CD4-positive, alpha-beta T cell treated with Interleukin-1 beta for 1 hour (primary cell): ENCODE measurements around the gene ZNF778.
A peak's percentile ranks its signal among the peaks of the same experiment; 100 is the strongest.
"Not testable (repeated sequence)": the region's sequence is repeated elsewhere in the genome, so short reads cannot be mapped to it uniquely, and the experiment has no call there.

Experiments
- DNase-seq, 2 donors: peaks; one replicate each; pipeline ENCODE4 v3.0.0-alpha.2; 2020 to 2022

Gene ZNF778

DNA sequence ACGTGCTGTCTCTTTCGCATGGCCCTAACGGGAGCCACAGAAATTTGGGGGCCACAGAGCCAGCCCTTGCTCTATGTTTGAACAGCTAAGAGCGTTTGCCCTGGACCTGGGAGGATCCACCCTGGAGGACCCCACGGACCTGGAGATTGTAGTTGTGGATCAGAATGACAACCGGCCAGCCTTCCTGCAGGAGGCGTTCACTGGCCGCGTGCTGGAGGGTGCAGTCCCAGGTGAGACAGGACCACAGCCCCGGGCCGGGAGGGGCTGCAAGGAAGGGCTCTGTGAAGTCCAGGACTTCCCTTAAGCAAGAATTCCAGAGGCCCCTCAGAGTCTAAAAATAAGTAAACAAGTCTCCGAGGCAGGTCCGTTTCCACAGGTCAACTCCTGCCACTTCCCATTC is 34.0 kb upstream of the ZNF778 start:
- DNase-seq, result no peak

DNA sequence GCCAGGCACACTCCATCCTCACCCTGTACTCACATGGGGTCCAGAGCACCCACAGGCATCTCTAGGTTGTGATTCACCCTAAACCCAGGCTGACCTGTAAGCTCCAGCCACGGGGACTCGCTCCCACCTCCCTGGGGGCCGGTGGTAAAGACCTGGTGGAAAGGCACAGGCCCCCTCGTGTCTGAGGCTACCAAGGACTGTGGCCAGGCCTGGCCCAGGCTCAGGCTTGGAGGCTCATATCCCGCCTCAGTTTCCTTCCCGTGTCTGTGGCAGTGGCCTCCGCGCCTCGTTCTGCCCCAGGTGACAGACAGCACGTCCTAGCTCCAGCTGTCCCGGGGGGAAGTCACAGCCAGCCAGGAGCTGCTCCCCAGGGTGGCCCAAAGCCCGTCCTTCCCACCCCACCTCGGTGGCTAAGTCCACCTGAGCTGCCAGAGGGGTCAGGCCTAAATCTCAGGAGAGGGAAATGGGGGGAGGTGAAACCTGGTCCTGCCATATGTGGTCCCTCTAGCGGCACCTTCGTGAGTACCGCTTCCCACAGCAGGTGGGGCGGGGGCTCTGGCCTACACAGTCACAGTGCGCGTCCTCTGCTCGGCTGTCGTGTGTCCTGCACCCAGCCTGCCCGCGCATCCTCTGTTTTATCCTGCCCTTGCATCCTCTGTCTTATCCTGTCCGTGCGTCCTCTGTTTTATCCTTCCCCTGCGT is 33.4 kb upstream of the ZNF778 start:
- DNase-seq, result no peak

DNA sequence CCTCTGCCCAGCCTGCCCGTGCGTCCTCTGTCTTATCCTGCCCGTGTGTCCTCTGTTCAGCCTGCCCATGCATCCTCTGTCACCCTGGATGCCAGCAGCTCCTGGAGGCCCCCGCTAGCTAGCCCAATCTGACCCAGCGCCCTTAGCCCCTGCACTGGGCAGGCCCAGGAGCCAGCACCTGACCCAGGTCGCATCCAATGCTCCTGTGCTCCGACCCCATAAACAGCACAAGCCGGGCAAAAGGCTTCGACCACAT is 32.9 kb upstream of the ZNF778 start:
- DNase-seq, result no peak

DNA sequence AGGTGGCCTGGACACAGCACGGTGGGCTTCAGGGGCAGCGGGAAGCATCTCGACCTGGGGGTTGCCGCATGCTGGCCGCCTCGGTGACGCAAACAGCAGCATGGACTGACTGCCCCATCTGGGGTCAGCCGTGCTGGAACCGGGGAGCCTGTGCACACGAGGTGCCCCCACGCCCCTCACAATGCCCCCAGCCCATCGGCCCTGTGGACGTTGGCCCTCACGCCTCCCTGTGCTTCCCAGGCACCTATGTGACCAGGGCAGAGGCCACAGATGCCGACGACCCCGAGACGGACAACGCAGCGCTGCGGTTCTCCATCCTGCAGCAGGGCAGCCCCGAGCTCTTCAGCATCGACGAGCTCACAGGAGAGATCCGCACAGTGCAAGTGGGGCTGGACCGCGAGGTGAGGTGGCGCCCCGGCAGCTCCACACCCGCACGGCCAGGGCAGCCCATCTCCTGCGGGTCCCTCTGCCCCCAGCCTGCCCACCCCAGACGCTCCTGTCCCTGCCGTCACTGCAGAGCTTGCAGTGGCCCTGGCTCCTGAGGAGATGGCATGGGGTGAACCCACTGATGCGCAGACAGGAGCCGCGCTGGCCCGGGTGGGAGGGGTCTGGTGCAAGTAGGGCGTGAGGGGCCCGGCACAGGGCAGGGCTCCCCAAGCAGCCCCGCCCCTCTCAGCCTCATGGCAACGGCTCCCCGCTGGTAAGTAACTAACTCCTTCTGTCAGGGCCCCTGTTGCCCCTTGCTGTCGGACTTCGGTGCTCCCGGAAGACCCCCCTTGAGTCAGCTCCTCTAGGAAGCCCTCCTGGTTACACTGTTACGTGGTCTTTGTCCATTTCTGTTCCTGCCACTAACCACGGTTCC is 32.3 kb upstream of the ZNF778 start:
- DNase-seq, result no peak

DNA sequence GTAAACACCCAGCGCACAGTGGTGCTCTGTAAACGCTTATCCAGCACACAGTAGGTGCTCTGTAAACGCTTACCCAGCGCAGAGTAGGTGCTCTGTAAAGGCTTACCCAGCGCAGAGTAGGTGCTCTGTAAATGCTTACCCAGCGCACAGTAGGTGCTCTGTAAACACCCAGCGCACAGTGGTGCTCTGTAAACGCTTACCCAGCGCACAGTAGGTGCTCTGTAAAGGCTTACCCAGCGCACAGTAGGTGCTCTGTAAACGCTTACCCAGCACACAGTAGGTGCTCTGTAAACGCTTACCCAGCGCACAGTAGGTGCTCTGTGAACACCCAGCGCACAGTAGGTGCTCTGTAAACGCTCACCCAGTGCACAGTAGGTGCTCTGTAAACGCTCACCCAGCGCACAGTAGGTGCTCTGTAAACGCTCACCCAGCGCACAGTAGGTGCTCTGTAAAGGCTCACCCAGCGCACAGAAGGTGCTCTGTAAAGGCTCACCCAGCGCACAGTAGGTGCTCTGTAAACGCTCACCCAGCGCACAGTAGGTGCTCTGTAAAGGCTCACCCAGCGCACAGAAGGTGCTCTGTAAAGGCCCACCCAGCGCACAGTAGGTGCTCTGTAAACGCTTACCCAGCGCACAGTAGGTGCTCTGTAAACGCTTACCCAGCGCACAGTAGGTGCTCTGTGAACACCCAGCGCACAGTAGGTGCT is 31.5 kb upstream of the ZNF778 start:
- DNase-seq, result not testable (repeated sequence)

DNA sequence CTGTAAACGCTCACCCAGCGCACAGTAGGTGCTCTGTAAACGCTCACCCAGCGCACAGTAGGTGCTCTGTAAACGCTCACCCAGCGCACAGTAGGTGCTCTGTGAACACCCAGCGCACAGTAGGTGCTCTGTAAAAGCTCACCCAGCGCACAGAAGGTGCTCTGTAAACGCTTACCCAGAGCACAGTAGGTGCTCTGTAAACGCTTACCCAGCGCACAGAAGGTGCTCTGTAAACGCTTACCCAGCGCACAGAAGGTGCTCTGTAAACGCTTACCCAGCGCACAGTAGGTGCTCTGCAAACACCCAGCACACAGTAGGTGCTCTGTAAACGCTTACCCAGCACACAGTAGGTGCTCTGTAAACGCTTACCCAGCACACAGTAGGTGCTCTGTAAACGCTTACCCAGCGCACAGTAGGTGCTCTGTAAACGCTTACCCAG is 30.9 kb upstream of the ZNF778 start:
- not testable (repeated sequence) for DNase-seq

DNA sequence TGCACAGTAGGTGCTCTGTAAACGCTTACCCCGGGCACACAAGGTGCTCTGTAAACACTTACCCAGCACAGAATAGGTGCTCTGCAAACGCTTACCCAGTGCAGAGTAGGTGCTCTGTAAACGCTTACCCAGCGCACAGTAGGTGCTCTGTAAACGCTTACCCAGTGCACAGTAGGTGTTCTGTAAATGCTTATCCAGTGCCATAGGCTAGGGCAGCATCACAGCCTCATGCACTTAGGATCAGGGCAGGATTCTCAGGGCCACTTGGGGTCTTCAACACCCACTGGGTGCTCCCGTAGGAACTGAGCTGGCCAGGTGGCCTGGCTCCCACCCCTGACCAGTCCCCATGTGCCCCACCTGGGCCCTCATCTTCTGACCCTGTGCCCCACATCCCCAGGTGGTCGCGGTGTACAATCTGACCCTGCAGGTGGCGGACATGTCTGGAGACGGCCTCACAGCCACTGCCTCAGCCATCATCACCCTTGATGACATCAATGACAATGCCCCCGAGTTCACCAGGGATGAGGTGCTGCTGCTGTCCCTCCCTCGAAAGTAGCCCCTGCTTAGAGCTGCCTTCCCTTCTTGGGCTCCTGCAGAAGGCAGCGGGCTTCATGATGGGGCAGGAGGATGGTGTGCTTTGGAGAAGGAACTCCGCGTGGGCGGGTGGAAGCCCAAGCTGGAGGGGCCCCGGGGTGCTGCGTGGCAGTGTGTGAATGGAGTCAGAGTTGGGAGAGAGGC is 30.3 kb upstream of the ZNF778 start:
- DNase-seq, result peak in 1 of 2 donors; percentile 16

DNA sequence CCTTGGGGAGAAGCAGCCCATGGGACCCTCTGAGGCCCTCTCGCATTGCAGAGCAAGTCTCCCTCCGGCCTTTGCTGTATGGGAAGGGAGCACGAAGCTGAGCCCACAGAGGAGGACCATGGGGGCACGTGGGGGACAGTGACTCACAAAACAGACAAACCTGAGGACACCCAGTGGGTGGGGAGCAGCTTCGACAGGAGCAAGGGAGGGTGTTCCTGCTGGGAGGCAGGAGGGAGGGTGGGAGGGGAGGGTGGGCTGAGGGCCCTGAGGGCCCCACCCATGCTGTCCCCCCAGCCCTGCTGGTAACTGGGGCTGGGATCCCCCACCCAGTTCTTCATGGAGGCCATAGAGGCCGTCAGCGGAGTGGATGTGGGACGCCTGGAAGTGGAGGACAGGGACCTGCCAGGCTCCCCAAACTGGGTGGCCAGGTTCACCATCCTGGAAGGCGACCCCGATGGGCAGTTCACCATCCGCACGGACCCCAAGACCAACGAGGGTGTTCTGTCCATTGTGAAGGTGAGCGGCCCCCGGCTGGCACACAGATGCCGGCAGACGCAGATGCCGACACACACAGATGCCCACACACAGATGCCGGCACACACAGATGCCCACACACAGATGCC is 29.6 kb upstream of the ZNF778 start:
- DNase-seq, result no peak

DNA sequence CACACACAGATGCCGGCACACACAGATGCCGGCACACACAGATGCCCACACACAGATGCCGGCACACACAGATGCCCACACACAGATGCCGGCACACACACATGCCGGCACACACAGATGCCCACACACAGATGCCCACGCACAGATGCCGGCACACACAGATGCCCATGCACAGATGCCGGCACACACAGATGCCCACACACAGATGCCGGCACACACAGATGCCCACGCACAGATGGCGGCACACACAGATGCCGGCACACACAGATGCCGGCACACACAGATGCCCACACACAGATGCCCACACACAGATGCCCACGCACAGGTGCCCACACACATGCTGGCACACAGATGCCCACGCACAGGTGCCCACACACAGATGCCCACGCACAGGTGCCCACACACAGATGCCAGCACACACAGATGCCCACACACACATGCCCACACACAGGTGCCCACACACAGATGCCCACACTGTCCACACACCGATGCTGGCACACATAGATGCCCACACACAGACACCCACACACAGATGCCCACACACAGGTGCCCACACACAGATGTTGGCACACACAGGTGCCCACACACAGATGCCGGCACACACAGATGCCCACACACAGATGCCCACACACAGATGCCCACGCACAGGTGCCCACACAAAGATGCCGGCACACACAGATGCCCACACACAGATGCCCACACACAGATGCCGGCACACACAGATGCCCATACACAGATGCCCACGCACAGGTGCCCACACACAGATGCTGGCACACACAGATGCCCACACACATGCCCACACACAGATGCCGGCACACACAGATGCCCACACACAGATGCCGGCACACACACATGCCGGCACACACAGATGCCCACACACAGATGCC is 28.8 kb upstream of the ZNF778 start:
- DNase-seq, result not testable (repeated sequence)

DNA sequence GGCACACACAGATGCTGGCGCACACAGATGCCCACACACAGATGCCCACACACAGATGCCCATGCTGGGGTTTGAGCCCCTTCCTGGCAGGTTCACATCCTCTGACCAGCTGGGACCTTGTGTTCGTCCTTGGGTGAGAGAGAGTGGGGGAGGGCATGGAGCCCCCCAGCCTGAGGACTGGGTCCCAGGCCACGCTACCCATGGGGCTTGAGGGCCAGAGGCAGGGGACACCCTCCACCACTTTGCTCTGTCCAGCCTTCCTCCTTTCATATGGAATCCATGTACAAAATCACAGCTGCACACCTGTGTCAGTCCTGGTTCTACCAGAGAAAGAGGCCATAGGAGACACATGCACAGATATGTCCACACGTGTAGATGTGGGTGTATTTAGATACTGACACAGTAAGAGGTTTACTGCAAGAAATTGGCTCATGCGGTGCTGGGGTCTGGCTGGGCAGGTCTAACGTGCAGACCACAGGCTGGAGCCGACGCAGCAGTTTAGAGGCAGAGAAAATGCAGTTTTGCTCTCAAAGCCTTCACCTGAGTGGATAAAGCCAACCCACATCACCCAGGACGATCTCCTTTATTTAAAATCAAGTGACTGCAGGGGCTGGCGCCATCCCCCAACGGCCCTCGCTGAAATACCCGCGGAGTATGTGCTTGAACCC is 28.0 kb upstream of the ZNF778 start:
- DNase-seq, result no peak

DNA sequence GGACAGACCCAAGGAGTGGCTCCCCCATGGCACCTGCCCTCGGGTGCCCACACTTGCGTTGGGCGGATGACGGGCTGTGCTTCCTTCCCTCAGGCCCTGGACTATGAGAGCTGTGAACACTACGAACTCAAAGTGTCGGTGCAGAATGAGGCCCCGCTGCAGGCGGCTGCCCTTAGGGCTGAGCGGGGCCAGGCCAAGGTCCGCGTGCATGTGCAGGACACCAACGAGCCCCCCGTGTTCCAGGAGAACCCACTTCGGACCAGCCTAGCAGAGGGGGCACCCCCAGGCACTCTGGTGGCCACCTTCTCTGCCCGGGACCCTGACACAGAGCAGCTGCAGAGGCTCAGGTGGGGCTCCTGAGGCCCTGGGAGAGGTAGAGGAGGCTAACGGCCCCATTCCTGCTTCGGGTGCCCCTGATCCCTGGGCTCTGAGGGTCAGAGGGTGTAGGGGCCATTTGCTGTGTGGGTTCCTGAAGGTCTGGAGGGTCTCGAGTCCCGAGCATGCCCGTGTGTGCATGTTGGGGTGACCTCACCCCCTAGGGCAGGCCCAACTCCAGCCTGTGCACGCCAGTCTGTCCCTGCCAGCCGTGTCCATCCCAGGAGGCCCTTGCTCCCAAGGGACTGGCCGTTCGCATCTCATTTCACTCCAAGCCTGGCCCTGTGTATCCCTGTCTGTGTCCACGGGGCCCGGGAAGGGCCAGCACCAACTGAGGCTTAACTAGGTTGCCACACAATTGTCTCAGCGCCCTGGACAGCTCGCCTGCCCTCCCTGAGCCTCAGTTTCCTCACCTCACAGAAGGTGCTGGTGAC is 27.1 kb upstream of the ZNF778 start:
- no peak for DNase-seq

DNA sequence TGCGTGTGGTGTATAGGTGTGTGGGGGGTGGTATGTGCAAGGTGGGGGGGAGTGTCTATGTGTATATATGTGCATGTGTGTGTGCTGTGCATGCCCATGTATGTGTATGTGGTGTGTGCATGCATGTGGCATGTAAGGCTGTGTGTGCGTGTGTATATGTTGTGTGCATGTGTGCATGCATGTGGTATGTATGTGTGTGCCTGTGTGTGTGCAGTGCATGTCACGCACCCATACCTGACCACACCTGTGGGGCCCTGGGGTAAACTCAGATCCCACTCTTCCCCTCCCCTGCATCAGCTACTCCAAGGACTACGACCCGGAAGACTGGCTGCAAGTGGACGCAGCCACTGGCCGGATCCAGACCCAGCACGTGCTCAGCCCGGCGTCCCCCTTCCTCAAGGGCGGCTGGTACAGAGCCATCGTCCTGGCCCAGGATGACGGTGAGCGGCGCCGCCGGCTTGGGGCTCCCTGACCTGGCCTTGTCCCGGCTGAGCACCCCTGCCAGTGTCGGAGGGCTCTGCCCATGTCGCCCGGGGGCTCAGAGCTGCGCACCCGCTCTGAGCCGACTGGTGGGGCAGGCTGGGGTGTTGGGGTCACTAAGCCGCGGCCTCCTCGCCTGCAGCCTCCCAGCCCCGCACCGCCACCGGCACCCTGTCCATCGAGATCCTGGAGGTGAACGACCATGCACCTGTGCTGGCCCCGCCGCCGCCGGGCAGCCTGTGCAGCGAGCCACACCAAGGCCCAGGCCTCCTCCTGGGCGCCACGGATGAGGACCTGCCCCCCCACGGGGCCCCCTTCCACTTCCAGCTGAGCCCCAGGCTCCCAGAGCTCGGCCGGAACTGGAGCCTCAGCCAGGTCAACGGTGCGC is 26.2 kb upstream of the ZNF778 start:
- DNase-seq, result no peak

DNA sequence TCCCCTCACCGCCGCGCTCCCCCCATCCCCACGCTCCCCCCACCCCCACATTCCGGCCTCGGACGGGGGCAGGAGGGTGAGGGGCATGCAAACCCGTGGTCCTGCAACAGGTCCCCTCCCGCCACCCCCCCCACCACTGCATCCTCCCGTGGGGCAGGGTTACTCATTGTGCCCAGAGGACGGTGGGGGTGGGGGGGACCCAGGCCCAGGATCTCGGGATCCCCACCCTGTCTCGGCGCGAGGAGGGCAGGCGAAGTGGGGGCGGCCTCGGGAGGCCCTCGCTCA is 25.7 kb upstream of the ZNF778 start:
- no peak for DNase-seq

DNA sequence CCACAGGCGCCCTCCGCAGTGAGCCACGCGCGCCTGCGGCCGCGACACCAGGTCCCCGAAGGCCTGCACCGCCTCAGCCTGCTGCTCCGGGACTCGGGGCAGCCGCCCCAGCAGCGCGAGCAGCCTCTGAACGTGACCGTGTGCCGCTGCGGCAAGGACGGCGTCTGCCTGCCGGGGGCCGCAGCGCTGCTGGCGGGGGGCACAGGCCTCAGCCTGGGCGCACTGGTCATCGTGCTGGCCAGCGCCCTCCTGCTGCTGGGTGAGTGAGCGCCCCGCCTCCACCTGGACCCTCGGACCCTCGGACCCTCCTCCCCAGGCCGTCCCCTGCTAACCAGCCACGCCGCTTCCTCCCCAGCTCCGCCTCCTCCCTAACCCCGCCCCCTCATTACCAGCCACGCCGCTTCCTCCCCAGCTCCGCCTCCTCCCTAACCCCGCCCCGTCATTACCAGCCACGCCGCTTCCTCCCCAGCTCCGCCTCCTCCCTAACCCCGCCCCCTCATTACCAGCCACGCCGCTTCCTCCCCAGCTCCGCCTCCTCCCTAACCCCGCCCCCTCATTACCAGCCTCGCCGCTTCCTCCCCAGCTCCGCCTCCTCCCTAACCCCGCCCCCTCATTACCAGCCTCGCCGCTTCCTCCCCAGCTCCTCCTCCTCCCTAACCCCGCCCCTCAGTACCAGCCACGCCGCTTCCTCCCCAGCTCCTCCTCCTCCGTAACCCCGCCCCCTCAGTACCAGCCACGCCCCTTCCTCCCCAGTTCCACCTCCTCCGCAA is 25.1 kb upstream of the ZNF778 start:
- peak; percentile 88 to 89 for DNase-seq

DNA sequence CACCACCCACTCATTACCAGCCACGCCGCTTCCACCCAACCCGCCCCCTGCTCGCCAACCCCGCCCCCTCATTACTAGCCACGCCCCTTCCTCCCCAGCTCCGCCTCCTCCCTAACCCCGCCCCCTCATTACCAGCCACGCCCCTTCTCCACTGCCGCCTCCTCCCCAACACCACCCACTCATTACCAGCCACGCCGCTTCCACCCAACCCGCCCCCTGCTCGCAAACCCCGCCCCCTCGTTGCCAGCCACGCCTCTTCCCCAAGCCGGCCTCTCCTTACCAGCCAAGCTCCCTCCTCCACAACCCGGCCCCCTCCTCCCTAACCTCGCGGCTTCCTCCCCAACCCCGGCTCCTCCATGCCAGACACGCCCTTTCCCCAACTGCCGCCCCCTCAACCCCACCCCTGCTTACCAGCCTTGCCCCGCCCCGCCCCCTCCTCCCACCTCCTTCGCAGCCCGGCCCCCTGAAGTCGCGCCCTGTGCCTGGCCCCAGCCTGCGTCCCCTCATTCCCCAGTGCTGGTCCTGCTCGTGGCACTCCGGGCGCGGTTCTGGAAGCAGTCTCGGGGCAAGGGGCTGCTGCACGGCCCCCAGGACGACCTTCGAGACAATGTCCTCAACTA is 24.4 kb upstream of the ZNF778 start:
- peak; percentile 61 to 75 for DNase-seq

DNA sequence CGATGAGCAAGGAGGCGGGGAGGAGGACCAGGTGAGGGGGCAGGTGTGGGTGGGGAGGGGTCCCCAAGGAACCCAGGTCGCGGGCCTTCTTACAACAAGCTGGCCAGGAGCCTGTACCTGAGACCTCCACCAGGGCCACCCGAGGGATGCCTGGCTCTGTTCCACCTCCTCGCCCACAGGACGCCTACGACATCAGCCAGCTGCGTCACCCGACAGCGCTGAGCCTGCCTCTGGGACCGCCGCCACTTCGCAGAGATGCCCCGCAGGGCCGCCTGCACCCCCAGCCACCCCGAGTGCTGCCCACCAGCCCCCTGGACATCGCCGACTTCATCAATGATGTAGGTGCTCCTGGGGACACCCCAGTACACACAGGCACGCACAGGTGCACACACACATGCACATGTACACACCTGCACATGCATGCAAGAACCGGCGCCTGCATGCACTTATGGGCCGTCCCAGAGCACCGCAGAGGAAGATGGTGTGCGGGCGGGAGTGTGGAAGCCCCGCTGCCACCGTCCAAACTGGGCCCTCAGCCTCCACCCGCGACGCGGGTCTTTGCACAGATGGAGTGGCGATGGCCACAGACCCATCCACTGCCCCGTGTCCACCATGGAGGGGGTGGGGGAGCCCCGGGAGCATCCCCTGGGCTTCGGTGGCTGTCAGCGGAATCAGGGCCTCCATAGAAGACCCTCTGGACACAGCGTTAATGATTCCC is 23.8 kb upstream of the ZNF778 start:
- no peak for DNase-seq
